VCaP (cell line): ENCODE results near the gene TOB1.

Experiments
- H3K27ac ChIP-seq: fragments of 450-650 bp; 2 replicates; pipeline ENCODE4 v1.5.1; 2017
- CTCF ChIP-seq: fragments of 450-650 bp; conservative IDR thresholded peaks from 2 replicates; pipeline ENCODE4 v1.5.1; 2017; ENCODE audit warnings: mild to moderate bottlenecking, moderate library complexity

The TOB1 gene

DNA sequence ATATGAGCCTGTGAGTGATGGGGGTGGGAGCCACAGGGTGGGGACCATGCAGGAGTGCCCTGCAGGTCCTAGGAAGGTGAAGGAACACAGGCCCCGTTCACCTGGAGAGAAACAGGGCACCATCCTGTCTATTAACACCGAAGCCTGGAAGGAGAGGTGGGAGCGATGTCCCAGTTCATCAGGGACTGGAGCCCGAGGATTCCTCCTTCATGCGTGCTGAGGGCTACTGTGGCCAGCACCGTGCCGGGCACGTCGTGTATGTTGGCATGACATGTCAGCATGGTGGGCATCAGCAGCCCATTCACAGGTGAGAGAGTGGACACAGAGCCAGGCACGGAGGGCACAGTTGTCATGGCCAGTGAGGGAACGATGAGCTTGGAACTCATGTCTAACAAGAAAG is 29.3 kb downstream of the TOB1 start:
- TF ChIP-seq CTCF = no peak
- H3K27ac ChIP-seq = no peak overlapping the region

DNA sequence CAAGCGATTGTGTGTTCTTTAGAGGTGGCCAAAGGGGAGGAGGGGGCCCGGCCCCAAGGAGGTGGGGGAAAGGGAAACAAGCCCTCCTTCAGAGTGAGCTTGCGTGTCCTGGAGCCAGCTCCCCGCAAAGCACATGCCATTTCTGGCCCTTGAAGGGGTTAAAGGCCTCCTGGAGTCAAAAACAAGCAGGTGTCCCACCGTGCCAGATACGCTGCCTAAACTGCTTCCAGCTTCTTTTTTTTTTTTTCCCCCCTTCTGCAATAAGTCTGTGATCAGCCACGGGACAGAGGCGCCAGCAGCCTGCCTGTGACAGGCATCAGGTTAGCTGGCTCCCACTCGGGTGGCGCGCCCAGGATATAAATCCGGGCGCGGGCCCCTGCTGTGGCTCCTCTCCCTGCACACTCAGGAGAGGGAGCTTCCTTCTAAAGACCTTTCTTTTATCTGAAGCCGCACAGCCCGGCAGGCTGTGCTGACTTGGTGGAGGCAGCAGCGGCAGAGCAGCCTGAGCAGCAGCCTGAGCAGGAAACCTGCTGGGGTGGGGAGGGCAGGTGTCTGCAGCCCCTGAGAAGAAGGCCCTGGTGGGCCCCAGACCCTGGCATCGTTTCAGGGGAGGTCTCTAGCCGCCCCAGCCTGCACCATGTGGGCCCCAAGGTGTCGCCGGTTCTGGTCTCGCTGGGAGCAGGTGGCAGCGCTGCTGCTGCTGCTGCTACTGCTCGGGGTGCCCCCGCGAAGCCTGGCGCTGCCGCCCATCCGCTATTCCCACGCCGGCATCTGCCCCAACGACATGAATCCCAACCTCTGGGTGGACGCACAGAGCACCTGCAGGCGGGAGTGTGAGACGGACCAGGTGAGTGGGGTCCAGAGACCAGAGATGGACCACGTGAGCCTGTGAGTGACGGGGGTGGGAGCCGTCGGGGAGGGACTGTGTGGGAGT is 30.6 kb downstream of the TOB1 start, which contains the start of gene WFIKKN2:
TSS of gene WFIKKN2 (plus strand) at position 286 of the 934 bp plus-strand sequence. CDS start at position 638, 352 bp downstream.
- TF ChIP-seq CTCF = no peak
- H3K27ac ChIP-seq = no peak within 1 kb of the TSS

- H3K27ac ChIP-seq = no peak overlapping the region
- no peak for TF ChIP-seq CTCF
Measured at GRCh38 chr17:50834429-50835300, 31.5 kb downstream of the TOB1 start.

DNA sequence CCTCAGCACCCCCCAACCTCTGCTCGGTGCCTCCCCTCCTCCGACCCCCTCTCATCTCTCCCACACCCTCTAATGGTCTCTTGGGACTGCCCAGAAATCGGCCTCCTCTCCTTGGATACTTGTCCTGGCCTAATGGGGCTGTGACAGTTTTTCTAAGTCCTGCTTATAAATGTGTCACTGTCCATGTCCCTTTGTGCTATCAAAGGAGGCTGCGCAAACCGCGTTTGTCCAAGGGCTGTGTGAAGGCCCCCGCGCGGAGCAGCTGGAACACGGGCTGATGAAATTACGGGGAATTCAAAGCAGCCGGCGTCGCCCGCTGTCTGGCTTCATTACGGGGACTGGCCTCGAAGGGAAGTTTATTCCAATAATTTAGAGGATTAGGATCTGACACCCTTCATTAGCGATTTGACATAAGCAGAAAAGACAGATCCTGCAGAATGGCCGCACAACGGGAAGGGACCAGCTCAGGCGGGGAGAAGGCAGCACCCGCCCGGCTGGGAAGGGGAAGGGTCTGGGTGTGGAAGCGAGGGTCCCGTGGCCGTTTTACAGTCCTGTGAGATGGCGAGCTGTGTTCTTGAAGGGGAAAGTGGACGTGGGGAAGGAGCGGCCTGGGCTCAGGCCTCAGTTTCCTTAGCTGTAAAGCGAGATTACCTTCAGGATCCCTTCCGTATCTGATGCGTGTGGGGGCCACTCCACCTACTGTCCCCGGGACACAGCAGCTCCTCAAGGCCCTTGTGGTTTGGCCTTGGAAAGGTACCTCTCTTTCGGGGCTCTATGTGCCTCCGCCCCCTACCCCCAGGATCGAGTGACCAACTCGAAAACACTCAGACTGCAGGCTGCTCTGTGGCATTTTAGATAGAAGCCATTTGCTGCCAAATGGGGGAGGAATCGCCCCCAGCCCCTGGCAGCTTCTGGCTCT is 32.4 kb downstream of the TOB1 start:
- no peak overlapping the region for H3K27ac ChIP-seq
- TF ChIP-seq CTCF = no peak

DNA sequence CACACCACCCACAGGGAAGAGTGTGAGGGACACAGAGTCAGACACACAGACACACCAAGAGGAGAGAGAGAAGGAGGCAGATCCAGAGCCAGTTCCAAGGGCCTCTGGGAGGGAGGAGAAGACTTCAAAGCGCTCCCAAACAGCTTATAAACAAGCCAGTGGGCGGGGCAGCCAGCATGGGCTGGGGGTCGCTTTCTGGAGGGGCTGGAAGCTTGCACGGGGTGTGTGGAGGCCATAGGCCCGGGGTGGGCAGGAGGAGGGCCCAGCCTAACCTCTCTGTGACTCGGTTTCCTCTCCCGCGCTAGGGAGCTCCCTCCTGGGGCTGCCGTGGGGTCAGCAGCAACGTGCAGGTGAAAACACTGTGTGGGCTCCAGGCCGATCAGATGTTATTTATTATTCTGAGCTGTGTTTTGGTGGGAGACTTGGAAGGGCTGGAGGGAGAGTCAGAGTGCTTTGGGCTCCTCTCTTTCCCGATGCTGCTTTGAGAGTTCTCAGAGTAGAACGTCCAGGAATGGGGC is 33.2 kb downstream of the TOB1 start:
- TF ChIP-seq CTCF = no peak
- H3K27ac ChIP-seq = no peak overlapping the region

DNA sequence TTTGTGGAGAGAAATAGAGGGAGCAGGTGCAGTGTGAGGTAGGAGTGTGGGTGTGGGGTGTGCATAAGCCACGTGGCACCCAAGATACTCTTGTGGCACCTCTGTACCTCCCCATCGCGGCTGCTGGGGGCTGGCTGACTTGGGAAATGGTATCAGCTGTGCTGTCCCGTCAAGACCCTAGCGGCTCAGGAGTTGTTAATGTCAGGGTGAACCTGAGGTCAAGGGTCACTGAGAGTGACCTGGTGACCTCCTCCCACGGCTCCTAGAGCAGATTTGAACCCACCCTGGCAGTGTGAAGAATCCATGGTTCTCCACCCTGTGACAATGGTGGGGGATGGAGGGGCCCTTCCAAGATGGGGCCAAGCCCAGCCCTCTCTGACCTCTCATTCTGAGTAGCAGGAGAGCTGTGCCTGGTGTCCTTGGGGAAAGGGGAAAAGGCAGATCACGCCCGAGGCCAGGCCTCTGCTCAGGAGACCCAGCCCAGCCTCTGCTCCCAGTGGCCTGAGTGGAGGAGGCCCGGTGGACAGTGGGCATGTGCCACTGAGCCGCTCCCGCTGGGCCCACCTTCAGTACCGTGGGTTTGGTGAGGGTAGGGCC is 33.8 kb downstream of the TOB1 start:
- TF ChIP-seq CTCF = no peak
- H3K27ac ChIP-seq = no peak overlapping the region
